Endothelial cell of umbilical vein (primary cell): ENCODE results near the gene ENOX2. TPM values are rescaled to one million over a fixed set of nuclear protein-coding genes. Genes with fewer than 3 reads are reported as not detected.
"Not testable (repeated sequence)": the region's sequence is repeated elsewhere in the genome, so short reads cannot be mapped to it uniquely, and the experiment has no call there.

Experiments
- BruUV-seq: library from RNA; stranded (reverse); fragments of 400-500 nt; replicated peaks from 2 replicates; lab custom pipeline; 2021; lab: Mats Ljungman, UMichigan
- CTCF ChIA-PET: fragments of 300-600, 350-600 bp; sonication (Branson Sonifier 250); formaldehyde crosslinking; loops from one replicate; lab custom pipeline; 2021; ENCODE audit warnings: antibody characterized with exemption, inconsistent platforms; lab: Charles Lee
- POLR2A ChIA-PET: fragments of 300-600, 350-600 bp; sonication (Branson Sonifier 250); formaldehyde crosslinking; loops from one replicate; lab custom pipeline; 2021; ENCODE audit warnings: antibody characterized with exemption, inconsistent platforms; lab: Charles Lee
- DNase-seq: peaks from one replicate; pipeline ENCODE4 v3.0.0-alpha.2; 2011; ENCODE audit warnings: low read depth, low spot score
- FAIRE-seq: peaks from 2 replicates; lab custom pipeline; 2011; peaks lifted over from hg19 to GRCh38; lab: Jason Lieb, UNC
- H2AFZ ChIP-seq: 2 replicates; pipeline ENCODE4 v1.6.0; 2012; ENCODE audit warnings: low read depth, low read length, control low read depth, inconsistent platforms
- H3K27ac ChIP-seq: 2 replicates; pipeline ENCODE4 v1.5.1; 2011; ENCODE audit warnings: low read depth, mild to moderate bottlenecking, control low read depth, low read length, moderate library complexity; ENCODE audit not compliant: insufficient read depth
- H3K27me3 ChIP-seq, 2 experiments: 2 replicates each; pipeline versions ENCODE4 v1.6.0 to v1.6.1; 2011; ENCODE audit warnings: low read length in 2 of 2, mixed read lengths in 1 of 2; ENCODE audit not compliant: control insufficient read depth in 2 of 2, insufficient read depth in 2 of 2
- H3K36me3 ChIP-seq, 2 experiments: 2 replicates in 1 of 2; 3 replicates in 1 of 2; pipeline ENCODE4 v1.5.1; 2011; ENCODE audit warnings: low read length in 2 of 2, mild to moderate bottlenecking in 1 of 2, moderate library complexity in 1 of 2; ENCODE audit not compliant: control insufficient read depth in 2 of 2, insufficient read depth in 2 of 2; ENCODE audit errors: extremely low read depth in 1 of 2
- H3K4me1 ChIP-seq: 3 replicates; pipeline ENCODE4 v1.5.1; 2011; ENCODE audit warnings: mild to moderate bottlenecking, low read length; ENCODE audit not compliant: control insufficient read depth, insufficient read depth; ENCODE audit errors: extremely low read depth
- H3K4me2 ChIP-seq: 2 replicates; pipeline ENCODE4 v1.6.1; 2011; ENCODE audit warnings: low read length, control low read depth, mixed read lengths; ENCODE audit not compliant: insufficient read depth
- H3K4me3 ChIP-seq, 3 experiments: fragments of 200-600 bp in 1 of 3; sonication (generic), shearing (Covaris generic) in 1 of 3; replicated peaks in 1 of 3; 2 replicates each; pipeline ENCODE4 v1.5.1; 2011 to 2016; ENCODE audit warnings: control low read depth in 3 of 3, low read length in 3 of 3, mild to moderate bottlenecking in 2 of 3, inconsistent platforms in 1 of 3, low read depth in 1 of 3, moderate library complexity in 1 of 3; ENCODE audit not compliant: insufficient read depth in 1 of 3
- H3K79me2 ChIP-seq: 2 replicates; pipeline ENCODE4 v1.6.0; 2012; ENCODE audit warnings: low read length, inconsistent platforms; ENCODE audit not compliant: control insufficient read depth, insufficient read depth
- H3K9ac ChIP-seq: replicated peaks from 2 replicates; pipeline ENCODE3; 2011; ENCODE audit warnings: low read length, control low read depth; ENCODE audit not compliant: insufficient read depth; ENCODE audit errors: extremely low read depth
- H3K9me1 ChIP-seq: replicated peaks from 3 replicates; pipeline ENCODE4 v1.6.0; 2011; ENCODE audit warnings: mild to moderate bottlenecking, low read length; ENCODE audit not compliant: control insufficient read depth, insufficient read depth; ENCODE audit errors: extremely low read depth
- H3K9me3 ChIP-seq: replicated peaks from 2 replicates; pipeline ENCODE4 v1.5.1; 2012; ENCODE audit warnings: low read length, inconsistent platforms; ENCODE audit not compliant: control insufficient read depth, insufficient read depth
- H4K20me1 ChIP-seq: replicated peaks from 2 replicates; pipeline ENCODE3; 2011; ENCODE audit warnings: mild to moderate bottlenecking, low read length; ENCODE audit not compliant: control insufficient read depth, insufficient read depth; ENCODE audit errors: extremely low read depth
- CTCF ChIP-seq, 2 donors: IDR thresholded peaks; 1 replicate in 1 of 2; 2 replicates in 1 of 2; pipeline ENCODE4 v1.5.1; 2011; ENCODE audit warnings: low read length in 2 of 2, mild to moderate bottlenecking in 2 of 2, moderate library complexity in 2 of 2, control low read depth in 1 of 2, inconsistent platforms in 1 of 2, low read depth in 1 of 2; ENCODE audit not compliant: insufficient read depth in 1 of 2; ENCODE audit errors: extremely low read depth in 1 of 2
- EZH2 ChIP-seq: IDR thresholded peaks from 2 replicates; pipeline ENCODE4 v1.6.1; 2012; ENCODE audit warnings: borderline replicate concordance, low read depth, mild to moderate bottlenecking, moderate library complexity, low read length, inconsistent platforms; ENCODE audit not compliant: severe bottlenecking
- FOS ChIP-seq: IDR thresholded peaks from 2 replicates; pipeline ENCODE4 v1.6.1; 2011; ENCODE audit warnings: mild to moderate bottlenecking, low read length, moderate library complexity, borderline replicate concordance; ENCODE audit not compliant: insufficient read depth
- GATA2 ChIP-seq: IDR thresholded peaks from 2 replicates; pipeline ENCODE4 v1.7.0; 2011; ENCODE audit warnings: low read depth, mild to moderate bottlenecking, moderate library complexity, mixed read lengths, low read length; ENCODE audit not compliant: insufficient read length, insufficient read depth
- MYC ChIP-seq: IDR thresholded peaks from one replicate; pipeline ENCODE4 v1.6.1; 2011; ENCODE audit warnings: mild to moderate bottlenecking, low read depth, low read length
- POLR2A ChIP-seq: IDR thresholded peaks from 2 replicates; pipeline ENCODE4 v1.6.1; 2012; ENCODE audit warnings: low read depth, mild to moderate bottlenecking, control low read depth, low read length
- POLR2AphosphoS5 ChIP-seq: IDR thresholded peaks from 2 replicates; pipeline ENCODE4 v1.6.1; 2012; ENCODE audit warnings: low read depth, mild to moderate bottlenecking, control low read depth, low read length, moderate library complexity; ENCODE audit not compliant: insufficient read depth
- dilution Hi-C: fragments of 300-500 bp; cut with MboI; formaldehyde crosslinking; loops from one replicate; pipeline ENCODE4 v1.15.0; 2019; ENCODE audit warnings: low sequenced_read_pairs; ENCODE audit not compliant: extremely low pct_ligation_motif_present
- intact Hi-C: fragments of 100-400 bp; cut with micrococcal nuclease; formaldehyde crosslinking; loops from one replicate; pipeline ENCODE4 v1.10.0; 2022
- polyA plus RNA-seq, 4 experiments: library from polyadenylated mRNA; depleted of rRNA in 3 of 4; stranded (reverse) in 3 of 4; unstranded in 1 of 4; fragments of >200 nt; gene quantifications; 2 replicates each; pipeline versions ENCODE4 v1.2.1 to v1.2.3, GENCODE V29; 2011 to 2012; ENCODE audit warnings: missing spikeins in 1 of 4
- total RNA-seq: library from RNA; stranded (reverse); gene quantifications from 2 replicates; pipeline ENCODE4 v1.2.3, GENCODE V29; 2021
- TF ChIP-seq, protein P1 (sequence below): IDR thresholded peaks from 2 replicates; pipeline ENCODE4 v1.6.1; 2011; ENCODE audit not compliant: insufficient read depth, insufficient read length

ENOX2 gene
- total and polyA plus RNA-seq, 2 donors (not counting 3 experiments of a cell fraction or from before 2014, with no cell fraction given): 5.5 to 13.1 TPM

DNA sequence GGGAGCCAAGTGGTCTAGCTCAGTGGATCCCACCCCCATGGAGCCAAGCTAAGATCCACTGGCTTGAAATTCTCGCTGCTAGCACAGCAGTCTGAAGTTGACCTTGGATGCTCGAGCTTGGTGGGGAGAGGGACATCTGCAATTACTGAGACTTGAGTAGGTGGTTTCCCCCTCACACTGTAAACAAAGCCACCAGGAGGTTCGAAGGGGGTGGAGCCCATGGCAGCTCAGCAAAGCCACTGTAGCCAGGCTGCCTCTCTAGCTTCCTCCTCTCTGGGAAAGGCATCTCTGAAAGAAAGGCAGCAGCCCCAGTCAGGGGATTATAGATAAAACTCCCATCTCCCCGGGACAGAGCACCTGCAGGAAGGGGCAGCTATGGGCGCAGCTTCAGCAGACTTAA lies 89.1 kb downstream of the ENOX2 start:
- H3K9me3 ChIP-seq, H3K9ac ChIP-seq, intact Hi-C loops, DNase-seq, dilution Hi-C loops, H3K4me2 ChIP-seq, CTCF ChIA-PET, BruUV-seq, H4K20me1 ChIP-seq, H3K27me3 ChIP-seq, H2AFZ ChIP-seq, FAIRE-seq, H3K27ac ChIP-seq, H3K79me2 ChIP-seq, H3K9me1 ChIP-seq, H3K4me1 ChIP-seq, H3K4me3 ChIP-seq, H3K36me3 ChIP-seq, POLR2A ChIA-PET: not testable (repeated sequence)

- ChIA-PET CTCF (no interaction called here), POLR2A (no interaction called here)
- Histone ChIP-seq H3K9ac (no peak overlapping the region), H3K4me3 (no peak overlapping the region), H3K4me2 (no peak overlapping the region), H3K9me3 (no peaks in the 10 kb centered on the region), H2AFZ (no peak overlapping the region), H3K79me2 (no peaks in the 10 kb centered on the region), H3K9me1 (no peaks in the 10 kb centered on the region), H3K27me3 (no peaks in the 10 kb centered on the region), H4K20me1 (no peaks in the 10 kb centered on the region), H3K36me3 (no peaks in the 10 kb centered on the region), H3K4me1 (no peaks in the 10 kb centered on the region), H3K27ac (no peak overlapping the region)
- dilution Hi-C loops: no loop called here
- no peak for FAIRE-seq
- no TSS peak for BruUV-seq
- TF ChIP-seq MYC (no peak), GATA2 (no peak), FOS (no peak), CTCF (IDR thresholded peaks at IDR 0.05; ENCODE audit: extremely low read depth in 1 of 2, insufficient read depth in 1 of 2, low read depth in 1 of 2, low read length in 2 of 2) (no peak), POLR2A (no peak), EZH2 (no peak), POLR2AphosphoS5 (no peak)
- TF ChIP-seq, protein P1, sequence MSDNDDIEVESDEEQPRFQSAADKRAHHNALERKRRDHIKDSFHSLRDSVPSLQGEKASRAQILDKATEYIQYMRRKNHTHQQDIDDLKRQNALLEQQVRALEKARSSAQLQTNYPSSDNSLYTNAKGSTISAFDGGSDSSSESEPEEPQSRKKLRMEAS: no peak
- DNase-seq: no peak
- intact Hi-C loops: no loop called here
These were observed 92.4 kb downstream of the ENOX2 start for GRCh38 chrX:130810561-130810960.
